H1 (cell line): ENCODE data around the gene ABCA13. TPM values are rescaled to one million over a fixed set of nuclear protein-coding genes. Genes with fewer than 3 reads are reported as not detected.

Experiments used
- CTBP2 ChIP-seq: IDR thresholded peaks from 2 replicates; pipeline ENCODE4 v1.7.0; 2011; ENCODE audit warnings: borderline replicate concordance, mild to moderate bottlenecking, moderate library complexity, mixed read lengths, low read length; ENCODE audit not compliant: insufficient read depth, insufficient read length
- GABPA ChIP-seq: IDR thresholded peaks from 2 replicates; pipeline ENCODE4 v1.6.1; 2011; ENCODE audit warnings: mild to moderate bottlenecking, low read length, moderate library complexity, borderline replicate concordance; ENCODE audit not compliant: insufficient read depth
- ZNF274 ChIP-seq: IDR thresholded peaks from 2 replicates; pipeline ENCODE4 v1.7.0; 2012; ENCODE audit warnings: low read length, borderline replicate concordance; ENCODE audit errors: extremely low read depth
- polyA plus RNA-seq, 7 experiments: library from polyadenylated mRNA; depleted of rRNA in 3 of 7; stranded (reverse) in 5 of 7; unstranded in 2 of 7; fragments of >200 nt in 5 of 7; fragments of 200-250 nt in 2 of 7; gene quantifications; 1 replicate in 5 of 7; 2 replicates in 1 of 7; 4 replicates in 1 of 7; pipeline versions ENCODE4 v1.2.1 to v1.2.3, GENCODE V29; 2011 to 2013; ENCODE audit warnings: missing spikeins in 2 of 7, mixed read lengths in 2 of 7
- total RNA-seq: library from RNA; stranded (reverse); fragmentation: NEBNext Ultra II Directional; extraction: Animal tissue kit (Norgen Biotek cat#: 25700); gene quantifications from 2 replicates; pipeline ENCODE4 v1.2.1, GENCODE V29; 2021

ABCA13 gene
- total and polyA plus RNA-seq, 2 of the 8 experiments (the other 6 are each of a cell fraction or from before 2014, with no cell fraction given): 0.07 to 0.09 TPM

DNA sequence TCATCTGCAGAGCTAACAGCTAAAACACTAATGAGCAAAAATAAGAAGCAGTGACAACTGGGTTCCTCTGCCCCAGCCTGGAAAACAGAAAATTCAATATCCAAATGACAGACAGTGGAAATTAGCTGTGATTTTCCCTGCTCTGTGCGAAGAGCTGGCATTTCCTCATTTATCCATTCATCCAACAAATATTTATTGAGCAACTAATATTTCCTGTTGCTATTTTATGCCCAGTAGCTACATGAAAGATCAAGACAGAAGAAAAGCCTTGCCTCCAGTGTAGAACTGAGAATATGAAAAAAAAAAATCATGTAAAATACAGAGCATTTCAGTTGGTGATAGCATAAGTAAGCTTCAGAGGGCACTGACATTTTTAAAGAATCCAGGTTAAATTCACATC lies 140.9 kb downstream of the ABCA13 start (continued):
- TF ChIP-seq GABPA (no peak), ZNF274 (no peak), CTBP2 (no peak)
